Activated naive CD4-positive, alpha-beta T cell treated with anti-CD3 and anti-CD28 coated beads, Interleukin-2, amount 50 U/mL, for 24 hours (primary cell): ENCODE results near the gene PDE4B.
"Not testable (repeated sequence)": the region's sequence is repeated elsewhere in the genome, so short reads cannot be mapped to it uniquely, and the experiment has no call there.

Experiments used
- H3K27ac Mint-ChIP-seq: one replicate; pipeline ENCODE4 v1.8.0; 2021; ENCODE audit warnings: mild to moderate bottlenecking, mixed read lengths
- H3K27me3 Mint-ChIP-seq: one replicate; pipeline ENCODE4 v1.8.0; 2021; ENCODE audit warnings: mixed read lengths
- H3K36me3 Mint-ChIP-seq: one replicate; pipeline ENCODE4 v1.8.0; 2021; ENCODE audit warnings: mixed read lengths
- H3K4me1 Mint-ChIP-seq: one replicate; pipeline ENCODE4 v1.8.0; 2021; ENCODE audit warnings: mixed read lengths
- H3K4me3 Mint-ChIP-seq: one replicate; pipeline ENCODE4 v1.8.0; 2021; ENCODE audit warnings: mild to moderate bottlenecking, mixed read lengths
- H3K9me3 Mint-ChIP-seq: one replicate; pipeline ENCODE4 v1.8.0; 2021; ENCODE audit warnings: mixed read lengths

PDE4B gene

GRCh38 chr1:66050633-66051032 lies 257.9 kb downstream of the PDE4B start:
- Mint-ChIP-seq H3K27ac (no peak overlapping the region), H3K27me3 (peaks cover 10% of the 10 kb centered on the region), H3K4me3 (no peak overlapping the region), H3K9me3 (no peaks in the 10 kb centered on the region), H3K36me3 (no peaks in the 10 kb centered on the region), H3K4me1 (no peaks in the 10 kb centered on the region)

- Mint-ChIP-seq H3K27ac (no peak overlapping the region), H3K4me3 (no peak overlapping the region), H3K36me3 (no peaks in the 10 kb centered on the region), H3K9me3 (peaks cover 5% of the 10 kb centered on the region), H3K4me1 (no peaks in the 10 kb centered on the region), H3K27me3 (peaks cover 9% of the 10 kb centered on the region)
Measured at GRCh38 chr1:66055092-66055491, 262.4 kb downstream of the PDE4B start.

GRCh38 chr1:66057448-66057847 lies 264.8 kb downstream of the PDE4B start:
- not testable (repeated sequence) for H3K36me3 Mint-ChIP-seq, H3K4me3 Mint-ChIP-seq, H3K9me3 Mint-ChIP-seq, H3K27me3 Mint-ChIP-seq, H3K27ac Mint-ChIP-seq, H3K4me1 Mint-ChIP-seq

GRCh38 chr1:66058558-66058957 lies 265.9 kb downstream of the PDE4B start:
- no peak overlapping the region for H3K27ac Mint-ChIP-seq
- H3K4me1 Mint-ChIP-seq = no peaks in the 10 kb centered on the region
- peaks cover 5% of the 10 kb centered on the region for H3K9me3 Mint-ChIP-seq
- no peaks in the 10 kb centered on the region for H3K36me3 Mint-ChIP-seq
- H3K27me3 Mint-ChIP-seq = peaks cover 7% of the 10 kb centered on the region
- H3K4me3 Mint-ChIP-seq = no peak overlapping the region

- H3K4me3 Mint-ChIP-seq, H3K27ac Mint-ChIP-seq, H3K36me3 Mint-ChIP-seq, H3K9me3 Mint-ChIP-seq, H3K4me1 Mint-ChIP-seq: not testable (repeated sequence)
- H3K27me3 Mint-ChIP-seq = peaks cover 20% of the 10 kb centered on the region
Measured at GRCh38 chr1:66067219-66067618, 274.5 kb downstream of the PDE4B start.

GRCh38 chr1:66069976-66070876 lies 277.5 kb downstream of the PDE4B start:
- Mint-ChIP-seq H3K36me3 (no peaks in the 10 kb centered on the region), H3K27ac (no peak overlapping the region)

GRCh38 chr1:66073388-66073787 lies 280.7 kb downstream of the PDE4B start:
- no peaks in the 10 kb centered on the region for H3K4me1 Mint-ChIP-seq
- no peak overlapping the region for H3K4me3 Mint-ChIP-seq
- H3K27ac Mint-ChIP-seq = no peak overlapping the region
- no peaks in the 10 kb centered on the region for H3K9me3 Mint-ChIP-seq
- peaks cover 16% of the 10 kb centered on the region for H3K27me3 Mint-ChIP-seq
- no peaks in the 10 kb centered on the region for H3K36me3 Mint-ChIP-seq

More at GRCh38 chr1:66069976-66070876, 277.5 kb downstream of the PDE4B start:
- Mint-ChIP-seq H3K9me3 (no peaks in the 10 kb centered on the region), H3K27me3 (peaks cover 19% of the 10 kb centered on the region), H3K4me3 (no peak overlapping the region), H3K4me1 (no peaks in the 10 kb centered on the region)

GRCh38 chr1:66074147-66074546 lies 281.5 kb downstream of the PDE4B start:
- Mint-ChIP-seq H3K27ac (no peak overlapping the region), H3K27me3 (peaks cover 17% of the 10 kb centered on the region), H3K36me3 (no peaks in the 10 kb centered on the region), H3K4me1 (no peaks in the 10 kb centered on the region), H3K9me3 (no peaks in the 10 kb centered on the region), H3K4me3 (no peak overlapping the region)

GRCh38 chr1:66078412-66078811 lies 285.7 kb downstream of the PDE4B start:
- Mint-ChIP-seq H3K4me3 (no peak overlapping the region), H3K9me3 (no peaks in the 10 kb centered on the region), H3K36me3 (no peaks in the 10 kb centered on the region), H3K27ac (no peak overlapping the region), H3K27me3 (peaks cover 13% of the 10 kb centered on the region), H3K4me1 (no peaks in the 10 kb centered on the region)

GRCh38 chr1:66083003-66083402 lies 290.3 kb downstream of the PDE4B start:
- Mint-ChIP-seq H3K27ac (no peak overlapping the region), H3K27me3 (peaks cover 19% of the 10 kb centered on the region), H3K4me1 (no peaks in the 10 kb centered on the region), H3K9me3 (no peaks in the 10 kb centered on the region), H3K36me3 (no peaks in the 10 kb centered on the region), H3K4me3 (no peak overlapping the region)

GRCh38 chr1:66084442-66084841 lies 291.7 kb downstream of the PDE4B start:
- H3K4me3 Mint-ChIP-seq = no peak overlapping the region
- no peaks in the 10 kb centered on the region for H3K4me1 Mint-ChIP-seq
- peaks cover 15% of the 10 kb centered on the region for H3K27me3 Mint-ChIP-seq
- no peaks in the 10 kb centered on the region for H3K36me3 Mint-ChIP-seq
- H3K9me3 Mint-ChIP-seq = no peaks in the 10 kb centered on the region
- no peak overlapping the region for H3K27ac Mint-ChIP-seq

- Mint-ChIP-seq H3K27me3 (peaks cover 14% of the 10 kb centered on the region), H3K4me1 (no peaks in the 10 kb centered on the region), H3K4me3 (no peak overlapping the region), H3K36me3 (no peaks in the 10 kb centered on the region), H3K27ac (no peak overlapping the region), H3K9me3 (no peaks in the 10 kb centered on the region)
Measured at GRCh38 chr1:66085600-66085999, 292.9 kb downstream of the PDE4B start.

GRCh38 chr1:66088787-66089186 lies 296.1 kb downstream of the PDE4B start:
- Mint-ChIP-seq H3K4me3 (no peak overlapping the region), H3K4me1 (no peaks in the 10 kb centered on the region), H3K27me3 (peaks cover 10% of the 10 kb centered on the region), H3K27ac (no peak overlapping the region), H3K9me3 (no peaks in the 10 kb centered on the region), H3K36me3 (no peaks in the 10 kb centered on the region)

GRCh38 chr1:66090859-66091457 lies 298.3 kb downstream of the PDE4B start:
- H3K9me3 Mint-ChIP-seq = no peaks in the 10 kb centered on the region
- H3K4me3 Mint-ChIP-seq = no peak overlapping the region
- H3K27ac Mint-ChIP-seq = no peak overlapping the region
- peaks cover 3% of the 10 kb centered on the region for H3K27me3 Mint-ChIP-seq
- no peaks in the 10 kb centered on the region for H3K36me3 Mint-ChIP-seq
- no peaks in the 10 kb centered on the region for H3K4me1 Mint-ChIP-seq

- Mint-ChIP-seq H3K4me3 (no peak overlapping the region), H3K9me3 (peaks cover 4% of the 10 kb centered on the region), H3K4me1 (no peaks in the 10 kb centered on the region)
Measured at GRCh38 chr1:66095190-66095589, 302.5 kb downstream of the PDE4B start.

GRCh38 chr1:66100959-66101358 lies 308.3 kb downstream of the PDE4B start:
- not testable (repeated sequence) for H3K27me3 Mint-ChIP-seq, H3K9me3 Mint-ChIP-seq, H3K27ac Mint-ChIP-seq, H3K36me3 Mint-ChIP-seq, H3K4me1 Mint-ChIP-seq, H3K4me3 Mint-ChIP-seq

More at GRCh38 chr1:66095190-66095589, 302.5 kb downstream of the PDE4B start:
- Mint-ChIP-seq H3K36me3 (no peaks in the 10 kb centered on the region), H3K27ac (no peak overlapping the region), H3K27me3 (no peaks in the 10 kb centered on the region)
